GM12801 (cell line): ENCODE measurements around the gene SNX3.

Experiments used
- CTCF ChIP-seq: IDR thresholded peaks from one replicate; pipeline ENCODE4 v1.5.1; 2011; ENCODE audit warnings: control low read depth; ENCODE audit not compliant: insufficient read length; ENCODE audit errors: extremely low read depth

The SNX3 gene

GRCh38 chr6:108236791-108237190, 24.0 kb downstream of the SNX3 start:
- TF ChIP-seq CTCF: no peak

DNA sequence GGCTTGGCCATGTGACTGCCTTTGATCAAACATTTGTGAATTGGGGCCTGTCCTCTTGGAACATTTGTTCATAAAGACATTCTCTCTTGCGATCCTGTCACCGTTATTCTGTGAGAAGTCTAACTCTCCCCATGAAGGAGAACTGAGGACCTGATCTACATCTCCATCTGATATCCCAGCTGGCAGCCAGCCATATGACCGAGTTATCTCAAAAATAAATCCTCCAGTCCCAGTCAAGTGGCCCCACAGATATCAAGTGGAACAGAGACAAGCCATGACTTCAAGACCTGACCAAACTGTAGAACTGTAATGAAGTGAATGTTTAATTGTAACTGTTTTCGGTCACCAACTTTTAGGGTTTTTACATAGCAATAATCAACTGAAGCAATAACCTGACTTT, 25.7 kb downstream of the SNX3 start:
- no peak for TF ChIP-seq CTCF

GRCh38 chr6:108228416-108228815, 32.4 kb downstream of the SNX3 start:
- no peak for TF ChIP-seq CTCF

DNA sequence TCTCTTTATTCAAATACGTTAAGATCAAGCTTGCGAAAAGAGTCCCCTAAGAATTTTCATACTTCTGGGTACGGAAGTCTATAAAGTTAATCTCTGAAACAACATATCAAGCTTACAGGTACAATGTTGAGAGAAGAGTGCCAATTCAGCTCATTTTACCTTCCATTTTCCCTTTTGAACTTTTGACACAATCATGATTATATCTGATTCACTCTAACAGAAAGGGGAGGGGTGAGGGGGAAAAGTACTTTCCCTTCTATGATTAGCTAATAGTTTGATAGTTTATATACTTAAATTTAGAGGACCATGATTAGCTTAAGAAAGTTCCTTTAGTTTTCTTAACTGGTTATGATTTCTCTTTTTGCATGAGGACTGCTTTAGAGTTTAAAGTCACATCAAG, 33.5 kb downstream of the SNX3 start:
- TF ChIP-seq CTCF: no peak

DNA sequence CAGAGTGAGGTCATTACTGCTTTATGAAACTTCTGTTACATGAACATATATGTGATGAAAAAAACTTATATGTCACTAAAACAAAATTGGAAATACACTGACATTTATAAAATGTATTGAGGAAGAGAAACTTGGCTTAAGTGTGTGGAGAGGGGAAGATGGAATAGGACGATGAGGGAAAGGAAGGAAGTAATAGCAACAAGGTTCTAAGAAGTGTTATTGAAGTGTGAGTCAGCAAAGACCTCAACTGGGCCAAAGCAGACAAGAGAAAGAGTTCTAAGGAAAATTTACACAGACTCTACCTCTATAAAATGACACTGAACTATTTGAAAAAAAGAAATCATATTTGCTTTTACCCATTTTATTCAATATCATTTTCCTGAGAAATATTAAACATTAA, 38.3 kb downstream of the SNX3 start:
- TF ChIP-seq CTCF: no peak

GRCh38 chr6:108222064-108222463, 38.8 kb downstream of the SNX3 start:
- no peak for TF ChIP-seq CTCF

- no peak for TF ChIP-seq CTCF
Observed at GRCh38 chr6:108211671-108212070, 49.2 kb downstream of the SNX3 start.

DNA sequence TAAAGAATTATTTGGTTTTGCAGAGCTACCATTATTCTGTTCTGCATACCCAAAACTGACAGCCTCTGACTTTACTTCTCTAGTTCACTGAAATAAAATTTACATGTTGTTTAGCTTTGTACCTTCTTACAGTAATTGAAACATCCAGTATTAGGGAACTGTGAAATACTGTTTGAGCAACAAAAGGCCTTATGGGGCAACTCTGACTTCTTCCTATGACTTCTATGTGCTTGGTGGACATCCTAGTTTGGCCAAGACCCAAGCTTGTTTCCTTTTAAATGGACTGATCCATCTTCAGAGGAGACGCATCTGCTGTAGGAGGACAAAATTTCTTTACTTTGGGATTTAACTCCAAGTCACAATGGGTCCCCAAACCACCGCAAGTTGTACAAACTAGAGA, 50.3 kb downstream of the SNX3 start:
- no peak for TF ChIP-seq CTCF
